OCI-LY3 (cell line): ENCODE data around the gene GOLGA5.
A peak's percentile ranks its signal among the peaks of the same experiment; 100 is the strongest.

Experiments
- H2AFZ ChIP-seq: fragments of 200-600, 300-600 bp; shearing (Covaris generic); 2 replicates; pipeline ENCODE4 v1.6.0; 2014; ENCODE audit warnings: antibody characterized with exemption, low read depth, low read length
- H3K27ac ChIP-seq: fragments of 200-600, 300-600 bp; sonication (generic); 2 replicates; pipeline ENCODE4 v1.5.1; 2014; ENCODE audit warnings: mild to moderate bottlenecking, low read length, moderate library complexity, mixed read lengths
- H3K27me3 ChIP-seq: fragments of 200-600, 300-600 bp; sonication (generic); 2 replicates; pipeline ENCODE4 v1.6.1; 2014; ENCODE audit warnings: low read depth, low read length, mixed read lengths
- H3K36me3 ChIP-seq: fragments of 200-600, 300-600 bp; sonication (generic); replicated peaks from 2 replicates; pipeline ENCODE3; 2014; ENCODE audit warnings: low read depth, low read length, mixed read lengths
- H3K4me1 ChIP-seq: fragments of 300-600, 200-600 bp; sonication (generic); 2 replicates; pipeline ENCODE4 v1.6.1; 2014; ENCODE audit warnings: low read length, mixed read lengths
- H3K4me2 ChIP-seq: fragments of 200-600, 300-600 bp; sonication (generic); 2 replicates; pipeline ENCODE4 v1.6.1; 2014; ENCODE audit warnings: low read length, mixed read lengths
- H3K4me3 ChIP-seq: fragments of 300-600, 200-600 bp; sonication (generic); 2 replicates; pipeline ENCODE4 v1.5.1; 2014; ENCODE audit warnings: antibody characterized with exemption, mild to moderate bottlenecking, low read length, moderate library complexity
- H3K79me2 ChIP-seq: fragments of 300-600, 200-600 bp; shearing (Covaris generic); 2 replicates; pipeline ENCODE4 v1.6.1; 2014; ENCODE audit warnings: mild to moderate bottlenecking, low read length, mixed read lengths
- H3K9ac ChIP-seq: fragments of 300-600, 200-600 bp; shearing (Covaris generic); 2 replicates; pipeline ENCODE4 v1.6.0; 2014; ENCODE audit warnings: mild to moderate bottlenecking, low read length, moderate library complexity
- H3K9me3 ChIP-seq: fragments of 200-600, 300-600 bp; shearing (Covaris generic); 2 replicates; pipeline ENCODE4 v1.6.1; 2014; ENCODE audit warnings: low read length, mixed read lengths; ENCODE audit not compliant: insufficient read depth
- H4K20me1 ChIP-seq: fragments of 200-600, 300-600 bp; sonication (generic); 2 replicates; pipeline ENCODE4 v1.6.1; 2016; ENCODE audit warnings: low read length, mixed read lengths; ENCODE audit not compliant: insufficient read depth
- CTCF ChIP-seq: fragments of 200-600, 300-600 bp; sonication (generic); IDR thresholded peaks from 2 replicates; pipeline ENCODE4 v1.5.1; 2014; ENCODE audit warnings: antibody characterized with exemption, low read length, low read depth
- EZH2phosphoT487 ChIP-seq: fragments of 200-600 bp; shearing (Covaris generic); IDR thresholded peaks from 2 replicates; pipeline ENCODE4 v1.6.1; 2018; ENCODE audit warnings: antibody characterized with exemption, mixed run types, low read depth

Gene GOLGA5

GRCh38 chr14:92750994-92751400 is 43.1 kb upstream of the GOLGA5 start:
- Histone ChIP-seq H3K27ac (no peak overlapping the region), H3K36me3 (no peaks in the 10 kb centered on the region), H4K20me1 (no peaks in the 10 kb centered on the region), H3K4me3 (no peak overlapping the region), H3K4me2 (peak overlapping the region; percentile 40), H3K4me1 (peaks cover 16% of the 10 kb centered on the region), H2AFZ (no peak overlapping the region), H3K27me3 (peaks cover 25% of the 10 kb centered on the region), H3K9me3 (no peaks in the 10 kb centered on the region), H3K9ac (no peak overlapping the region), H3K79me2 (peaks cover 4% of the 10 kb centered on the region; the same call in 1 of the 2 replicates)
- TF ChIP-seq CTCF (no peak), EZH2phosphoT487 (no peak)

GRCh38 chr14:92751819-92752218 is 42.3 kb upstream of the GOLGA5 start:
- Histone ChIP-seq H3K27me3 (peaks cover 25% of the 10 kb centered on the region), H3K36me3 (no peaks in the 10 kb centered on the region), H3K79me2 (peaks cover 4% of the 10 kb centered on the region; the same call in 1 of the 2 replicates), H3K4me2 (no peak overlapping the region), H3K4me3 (no peak overlapping the region), H3K4me1 (peaks cover 16% of the 10 kb centered on the region), H3K27ac (no peak overlapping the region), H3K9ac (no peak overlapping the region), H2AFZ (no peak overlapping the region), H4K20me1 (no peaks in the 10 kb centered on the region), H3K9me3 (no peaks in the 10 kb centered on the region)
- TF ChIP-seq CTCF (no peak), EZH2phosphoT487 (no peak)

- no peak overlapping the region for H3K9ac ChIP-seq
- H3K9me3 ChIP-seq = no peaks in the 10 kb centered on the region
- no peaks in the 10 kb centered on the region for H3K36me3 ChIP-seq
- H4K20me1 ChIP-seq = no peaks in the 10 kb centered on the region
- H2AFZ ChIP-seq = peak overlapping the region; percentile 31; the same call in 1 of the 2 replicates
- H3K27me3 ChIP-seq = peaks cover 25% of the 10 kb centered on the region
- no peak overlapping the region for H3K4me3 ChIP-seq
- no peak overlapping the region for H3K27ac ChIP-seq
- peaks cover 9% of the 10 kb centered on the region; the same call in 1 of the 2 replicates for H3K4me1 ChIP-seq
- H3K4me2 ChIP-seq = no peak overlapping the region
- TF ChIP-seq CTCF = no peak
- no peak for TF ChIP-seq EZH2phosphoT487
- no peaks in the 10 kb centered on the region for H3K79me2 ChIP-seq
These were observed 40.9 kb upstream of the GOLGA5 start for GRCh38 chr14:92753250-92753649.

GRCh38 chr14:92754966-92755365 is 39.1 kb upstream of the GOLGA5 start:
- Histone ChIP-seq H4K20me1 (no peaks in the 10 kb centered on the region), H3K9ac (no peak overlapping the region), H3K4me3 (no peak overlapping the region), H3K4me2 (no peak overlapping the region), H3K27ac (no peak overlapping the region), H2AFZ (no peak overlapping the region), H3K36me3 (no peaks in the 10 kb centered on the region), H3K79me2 (no peaks in the 10 kb centered on the region), H3K9me3 (no peaks in the 10 kb centered on the region), H3K4me1 (peaks cover 15% of the 10 kb centered on the region), H3K27me3 (peaks cover 13% of the 10 kb centered on the region)
- TF ChIP-seq EZH2phosphoT487 = no peak
- no peak for TF ChIP-seq CTCF
